ENCODE data around the gene MYH7. TPM values are rescaled to one million over a fixed set of nuclear protein-coding genes. Genes with fewer than 3 reads are reported as not detected.
A peak's percentile ranks its signal among the peaks of the same experiment; 100 is the strongest.

Gene MYH7
- total RNA-seq, 8 experiments from 2014 or later, result 0.04 to 0.93 (median 0.14) TPM; not detected in 1

DNA sequence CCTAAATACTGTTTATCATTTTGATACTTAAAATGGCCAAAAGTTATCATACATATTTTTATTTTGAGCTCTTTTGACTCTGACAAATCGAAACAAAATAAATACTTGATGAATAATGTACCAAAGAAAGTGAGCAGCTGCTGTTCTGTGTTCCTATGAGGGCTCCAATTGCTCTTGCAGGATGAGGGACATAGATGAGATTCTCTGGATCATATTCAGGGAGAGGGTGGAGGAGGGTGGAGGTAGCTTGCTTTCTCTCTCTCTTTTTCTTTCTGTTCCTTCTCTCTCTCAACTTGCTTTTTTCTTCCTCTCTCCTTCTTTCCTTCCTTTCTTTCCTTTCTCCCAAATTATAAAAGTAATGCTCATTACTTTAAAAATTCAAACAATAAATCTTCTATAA, 8.9 kb upstream of the MYH7 start:
- no peak overlapping the region for H3K4me3 ChIP-seq
- WGBS, 10 experiments, result 0 to 83% (median 37%) methylated on average over 1 of the region's 1 CpG
- ATAC-seq (replicated peaks in 6 of 8), result no peak
- peaks cover 0 to 5% of the 10 kb centered on the region in 2 donors for H3K4me1 ChIP-seq (replicated peaks in 1 of 2)
- no peak overlapping the region for H3K27ac ChIP-seq
- in situ Hi-C loops (cut with MboI; ENCODE audit: low pct_unique_long_range_greater_than_20kb in 2 of 9, low sequenced_read_pairs in 9 of 9, unreplicated experiment in 9 of 9), result no loop called here

GRCh38 chr14:23443881-23444280, 8.4 kb upstream of the MYH7 start:
- no peak overlapping the region for H3K27ac ChIP-seq
- 28 to 100% (median 86%) methylated on average over 2 to 5 of the region's 6 CpGs; no CpG with 5 or more reads in 2 of the 10 experiments for WGBS, 10 experiments
- in situ Hi-C loops (cut with MboI; ENCODE audit: low pct_unique_long_range_greater_than_20kb in 2 of 9, low sequenced_read_pairs in 9 of 9, unreplicated experiment in 9 of 9), result no loop called here

DNA sequence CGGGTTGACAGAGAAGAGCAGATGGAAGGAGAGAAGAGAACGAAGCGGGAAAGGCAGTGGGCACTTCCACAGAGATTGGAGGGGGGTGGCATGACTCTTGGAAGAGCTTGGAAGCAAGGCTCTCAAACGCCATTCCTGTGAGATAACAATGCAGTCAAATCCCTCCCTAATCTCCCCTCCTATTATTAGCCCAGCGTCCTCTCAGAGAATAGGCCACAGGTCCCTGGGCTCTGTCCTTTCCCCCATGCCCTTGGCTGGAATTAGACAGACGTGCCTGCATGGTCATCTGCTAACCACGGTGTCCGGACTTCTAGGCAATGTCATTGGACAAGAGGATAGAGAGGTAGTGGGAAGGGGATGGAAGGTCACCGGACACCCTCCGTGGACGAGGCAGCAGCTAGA, 8.0 kb upstream of the MYH7 start:
- H3K4me1 ChIP-seq (replicated peaks in 1 of 2), result peaks cover 2 to 12% of the 10 kb centered on the region in 2 donors
- WGBS, 10 experiments, result 0 to 95% (median 76%) methylated on average over 1 to 7 of the region's 11 CpGs; no CpG with 5 or more reads in 1 of the 10 experiments
- in situ Hi-C loops (cut with MboI; ENCODE audit: low pct_unique_long_range_greater_than_20kb in 2 of 9, low sequenced_read_pairs in 9 of 9, unreplicated experiment in 9 of 9), result no loop called here
- no peak overlapping the region for H3K27ac ChIP-seq
- no peak overlapping the region for H3K4me3 ChIP-seq
- no peak for ATAC-seq (replicated peaks in 6 of 8)

More at GRCh38 chr14:23443881-23444280, 8.4 kb upstream of the MYH7 start:
- ATAC-seq (replicated peaks in 6 of 8), result no peak
- Histone ChIP-seq H3K4me3 (no peak overlapping the region), H3K4me1 (replicated peaks in 1 of 2) (peaks cover 0 to 8% of the 10 kb centered on the region in 2 donors)

DNA sequence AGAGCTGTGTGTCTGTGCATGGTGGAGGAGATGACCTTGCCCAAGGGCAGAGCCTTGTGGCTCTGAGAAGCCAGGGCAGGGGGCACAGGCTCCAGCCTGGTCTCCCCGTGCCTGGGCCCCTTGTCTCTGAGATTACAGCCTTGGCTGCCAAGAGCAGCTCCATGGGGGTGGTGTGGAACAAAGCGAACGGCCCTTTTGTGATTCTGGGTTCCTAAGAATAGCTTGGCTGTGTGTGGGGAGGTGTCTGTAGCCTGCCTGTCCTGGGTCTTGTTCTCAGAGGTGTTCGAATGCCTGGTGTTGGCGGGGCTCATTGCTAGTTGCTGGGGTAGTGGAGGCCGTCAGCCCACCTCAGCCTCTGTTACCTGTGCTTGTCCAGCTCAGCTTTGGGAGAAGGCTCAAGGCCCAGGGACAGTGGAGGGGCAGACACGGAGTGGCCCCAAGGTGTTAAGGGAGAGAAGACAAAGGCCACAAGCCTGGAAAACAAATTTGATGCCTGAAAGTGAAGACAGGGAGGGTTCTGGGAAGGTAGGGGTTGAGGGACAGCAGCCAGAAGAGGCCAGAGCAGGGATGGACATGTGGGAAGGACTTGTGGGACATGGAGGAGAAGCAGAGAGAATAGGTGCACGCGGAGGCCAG, 7.4 kb upstream of the MYH7 start:
- peak in 2 of 8 experiments; percentile 29 to 37 for ATAC-seq (replicated peaks in 6 of 8)
- 19 to 100% (median 80%) methylated on average over 1 to 5 of the region's 9 CpGs; no CpG with 5 or more reads in 3 of the 10 experiments for WGBS, 10 experiments
- in situ Hi-C loops (cut with MboI; ENCODE audit: low pct_unique_long_range_greater_than_20kb in 2 of 9, low sequenced_read_pairs in 9 of 9, unreplicated experiment in 9 of 9), result no loop called here
- Histone ChIP-seq H3K4me3 (no peak overlapping the region), H3K4me1 (replicated peaks in 1 of 2) (peaks cover 5 to 18% of the 10 kb centered on the region in 2 donors), H3K27ac (no peak overlapping the region)

- Histone ChIP-seq H3K4me1 (replicated peaks in 1 of 2) (peaks cover 19 to 32% of the 10 kb centered on the region in 2 donors), H3K27ac (no peak overlapping the region), H3K4me3 (no peak overlapping the region)
- in situ Hi-C loops (cut with MboI; ENCODE audit: low pct_unique_long_range_greater_than_20kb in 2 of 9, low sequenced_read_pairs in 9 of 9, unreplicated experiment in 9 of 9), result no loop called here
- WGBS, 10 experiments, result 0 to 88% (median 70%) methylated on average over 1 of the region's 1 CpG; no CpG with 5 or more reads in 4 of the 10 experiments
- peak in 2 of 8 experiments; percentile 67 to 79 for ATAC-seq (replicated peaks in 6 of 8)
Observed at GRCh38 chr14:23441076-23441475, 5.6 kb upstream of the MYH7 start.

DNA sequence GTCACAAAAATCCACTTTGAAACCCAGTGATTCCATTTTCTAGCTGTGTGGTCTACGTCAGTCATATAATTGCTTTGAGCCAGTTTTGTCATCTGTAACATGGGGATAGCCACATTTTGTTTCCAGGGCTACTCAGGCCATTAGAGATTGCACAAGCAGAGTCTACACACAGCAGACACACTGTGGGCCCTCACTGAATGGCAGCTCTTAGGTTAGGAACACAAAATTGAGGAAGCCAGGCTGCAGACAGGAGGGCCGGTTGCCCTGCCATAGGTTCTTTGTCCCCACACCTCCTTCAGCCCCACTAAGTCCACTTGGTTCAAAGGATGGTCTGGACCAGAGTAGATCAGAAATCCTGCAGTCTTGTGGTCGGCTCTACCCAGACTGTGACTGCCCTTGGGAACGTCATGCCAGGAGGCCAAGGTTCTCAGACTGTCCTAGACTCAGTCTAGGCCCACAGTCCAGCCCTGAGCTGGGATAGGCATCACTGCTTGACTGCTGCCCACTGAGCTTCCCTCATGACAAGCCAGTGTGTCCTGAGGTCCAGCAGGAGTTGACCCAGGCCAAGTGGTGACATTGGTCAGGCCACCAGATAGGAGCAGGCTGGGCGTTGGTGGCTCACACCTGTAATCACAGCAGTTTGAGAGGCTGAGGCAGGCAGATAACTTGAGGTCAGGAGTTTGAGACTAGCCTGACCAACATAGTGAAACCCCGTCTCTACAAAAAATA, 3.8 kb upstream of the MYH7 start:
- 30 to 100% (median 100%) methylated on average over 1 to 2 of the region's 6 CpGs; no CpG with 5 or more reads in 2 of the 10 experiments for WGBS, 10 experiments
- no peak overlapping the region for H3K4me3 ChIP-seq
- in situ Hi-C loops (cut with MboI; ENCODE audit: low pct_unique_long_range_greater_than_20kb in 2 of 9, low sequenced_read_pairs in 9 of 9, unreplicated experiment in 9 of 9), result no loop called here
- H3K27ac ChIP-seq, result no peak overlapping the region
- ATAC-seq (replicated peaks in 6 of 8), result no peak
- H3K4me1 ChIP-seq (replicated peaks in 1 of 2), result peaks cover 28 to 41% of the 10 kb centered on the region in 2 donors

DNA sequence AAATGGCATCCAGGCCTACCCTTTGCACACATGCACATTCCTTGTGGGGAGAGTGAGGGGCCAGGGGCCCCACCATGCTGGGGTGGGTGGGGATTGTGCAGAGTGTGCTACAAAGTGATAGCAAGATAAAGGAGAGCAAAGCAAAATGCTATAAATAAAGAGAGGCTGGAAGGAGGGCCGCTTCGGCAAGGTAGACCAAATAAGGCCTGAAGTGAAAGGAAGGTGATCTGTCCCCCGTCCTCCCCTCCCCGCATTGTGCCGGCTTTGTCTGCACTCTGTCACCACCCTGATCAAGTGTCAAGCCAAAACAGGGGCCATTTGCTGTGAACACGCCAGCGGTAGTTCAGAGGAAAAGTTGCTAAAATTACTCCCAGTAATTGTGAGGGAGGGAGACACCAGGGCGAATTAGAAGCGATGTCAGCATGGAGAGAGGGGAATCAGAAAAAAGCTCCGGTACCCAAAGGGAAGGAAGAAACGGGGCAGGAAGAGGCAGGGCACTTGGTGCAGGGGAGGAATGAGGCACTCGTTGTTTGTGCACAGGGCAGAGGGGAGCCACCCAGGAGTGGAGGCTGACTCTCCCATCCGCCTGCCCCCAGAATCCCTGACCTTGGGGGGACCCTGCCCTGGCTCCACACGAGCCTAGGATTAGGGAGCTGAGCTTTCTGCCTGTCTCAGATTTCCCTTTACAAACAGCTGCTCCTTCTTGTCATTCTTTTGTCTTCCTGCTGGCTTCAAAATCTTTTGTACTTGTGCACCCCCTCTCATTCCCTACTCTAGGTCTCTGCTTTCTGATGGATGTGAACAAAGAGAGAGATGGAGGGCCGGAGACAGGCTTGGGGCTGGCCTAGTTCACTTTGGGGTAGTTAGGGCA, 2.9 kb upstream of the MYH7 start:
- Histone ChIP-seq H3K4me1 (replicated peaks in 1 of 2) (peaks cover 28 to 41% of the 10 kb centered on the region in 2 donors), H3K27ac (peak overlapping the region in 1 of 2 donors; percentile 44), H3K4me3 (no peak overlapping the region)
- peak in 1 of 8 experiments; percentile 12 for ATAC-seq (replicated peaks in 6 of 8)
- WGBS, 10 experiments, result 0 to 73% (median 54%) methylated on average over 1 to 8 of the region's 15 CpGs; no CpG with 5 or more reads in 1 of the 10 experiments
- in situ Hi-C loops (cut with MboI; ENCODE audit: low pct_unique_long_range_greater_than_20kb in 2 of 9, low sequenced_read_pairs in 9 of 9, unreplicated experiment in 9 of 9), result no loop called here

- WGBS, 10 experiments, result 23 to 100% (median 69%) methylated on average over 1 to 4 of the region's 8 CpGs; no CpG with 5 or more reads in 2 of the 10 experiments
- peak in 4 of 8 experiments; percentile 54 to 64 (median 60) for ATAC-seq (replicated peaks in 6 of 8)
- H3K4me1 ChIP-seq (replicated peaks in 1 of 2), result peaks cover 28 to 36% of the 10 kb centered on the region in 2 donors
- H3K27ac ChIP-seq, result peak overlapping the region in 1 of 2 donors; percentile 51
- in situ Hi-C loops (cut with MboI; ENCODE audit: low pct_unique_long_range_greater_than_20kb in 2 of 9, low sequenced_read_pairs in 9 of 9, unreplicated experiment in 9 of 9), result no loop called here
- H3K4me3 ChIP-seq, result no peak overlapping the region
Observed at GRCh38 chr14:23437133-23438100, 2.0 kb upstream of the MYH7 start.

GRCh38 chr14:23436327-23437132, 1.1 kb upstream of the MYH7 start:
- WGBS, 10 experiments, result 16 to 93% (median 87%) methylated on average over 1 to 5 of the region's 15 CpGs; no CpG with 5 or more reads in 5 of the 10 experiments
- ATAC-seq (replicated peaks in 6 of 8), result peak in 5 of 8 experiments; percentile 85 to 95 (median 91)
- H3K27ac ChIP-seq, result peak overlapping the region in 1 of 2 donors; percentile 51

DNA sequence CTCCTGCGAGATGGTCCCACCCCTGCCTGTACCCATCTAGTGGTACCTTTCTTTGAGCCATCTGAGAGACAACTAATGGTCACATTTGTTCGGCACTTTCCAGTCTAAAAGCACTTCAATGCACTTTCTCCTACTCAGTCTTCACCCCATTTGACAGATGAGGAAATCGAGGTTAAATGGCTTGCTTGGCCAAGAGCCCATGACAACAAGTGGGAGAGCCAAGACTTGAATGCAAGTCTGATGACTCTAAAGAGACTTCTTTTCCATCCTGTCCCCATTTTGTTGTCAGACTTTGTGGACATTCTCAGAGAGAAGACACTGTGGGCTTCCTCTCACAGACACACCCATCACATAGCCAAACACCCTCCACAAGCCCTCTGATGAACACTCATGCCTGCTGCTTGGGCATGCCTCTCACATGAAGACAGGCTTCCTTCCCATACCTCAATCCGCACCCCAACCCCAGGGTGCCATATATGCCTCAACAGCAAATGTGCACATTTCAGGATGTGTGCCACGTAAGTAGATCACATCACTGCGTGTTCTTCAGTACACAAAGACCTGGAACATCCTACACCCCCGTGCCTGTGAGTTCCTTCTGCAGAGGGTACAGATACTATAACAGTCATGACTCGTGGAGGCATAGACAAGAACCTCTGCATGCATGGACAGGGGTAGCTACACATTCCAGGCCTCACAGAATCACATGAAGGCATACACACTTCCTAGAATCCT, 805 bp downstream of the MYH7 start:
- no peak overlapping the region for H3K27ac ChIP-seq
- WGBS, 10 experiments, result 0 to 89% (median 74%) methylated on average over 1 to 8 of the region's 8 CpGs; no CpG with 5 or more reads in 1 of the 10 experiments
- H3K4me1 ChIP-seq (replicated peaks in 1 of 2), result peaks cover 36 to 46% of the 10 kb centered on the region in 2 donors
- no peak overlapping the region for H3K4me3 ChIP-seq
- no peak for ATAC-seq (replicated peaks in 6 of 8)
- in situ Hi-C loops (cut with MboI; ENCODE audit: low pct_unique_long_range_greater_than_20kb in 2 of 9, low sequenced_read_pairs in 9 of 9, unreplicated experiment in 9 of 9), result no loop called here

More at GRCh38 chr14:23436327-23437132, 1.1 kb upstream of the MYH7 start:
- Histone ChIP-seq H3K4me1 (replicated peaks in 1 of 2) (peaks cover 28 to 36% of the 10 kb centered on the region in 2 donors), H3K4me3 (no peak overlapping the region)
- in situ Hi-C loops (cut with MboI; ENCODE audit: low pct_unique_long_range_greater_than_20kb in 2 of 9, low sequenced_read_pairs in 9 of 9, unreplicated experiment in 9 of 9), result no loop called here

- no peak for ATAC-seq (replicated peaks in 6 of 8)
- in situ Hi-C loops (cut with MboI; ENCODE audit: low pct_unique_long_range_greater_than_20kb in 2 of 9, low sequenced_read_pairs in 9 of 9, unreplicated experiment in 9 of 9), result no loop called here
- peaks cover 33 to 39% of the 10 kb centered on the region in 2 donors for H3K4me1 ChIP-seq (replicated peaks in 1 of 2)
Observed at GRCh38 chr14:23433457-23433856, 2.0 kb downstream of the MYH7 start.

More at GRCh38 chr14:23433457-23433856, 2.0 kb downstream of the MYH7 start:
- H3K4me3 ChIP-seq, result no peak overlapping the region
- no peak overlapping the region for H3K27ac ChIP-seq
- 31 to 83% (median 67%) methylated on average over 2 to 7 of the region's 10 CpGs; no CpG with 5 or more reads in 5 of the 10 experiments for WGBS, 10 experiments
